Measurements from ENCODE around the gene HS3ST3B1.

DNA sequence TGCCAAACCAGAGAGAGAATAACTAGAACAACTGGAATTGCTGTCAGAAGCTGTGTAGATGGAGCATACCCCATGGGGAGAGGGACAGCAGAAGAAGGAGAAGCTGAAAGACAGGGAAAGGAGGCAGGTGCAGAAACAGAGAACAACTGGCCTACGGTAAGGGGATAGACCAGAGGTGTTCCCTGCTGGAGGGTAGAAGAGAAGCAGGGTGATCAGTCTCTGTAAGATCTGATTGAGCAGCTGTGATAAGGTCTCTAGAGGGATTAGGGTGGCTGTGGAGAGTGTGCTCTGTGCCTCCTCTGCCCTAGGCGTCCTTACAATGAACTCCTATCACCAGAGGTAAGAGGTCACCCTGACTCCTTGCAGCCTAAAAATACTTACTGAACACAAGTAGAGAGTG is 30.4 kb upstream of the HS3ST3B1 start:
- TF ChIP-seq, protein P1, sequence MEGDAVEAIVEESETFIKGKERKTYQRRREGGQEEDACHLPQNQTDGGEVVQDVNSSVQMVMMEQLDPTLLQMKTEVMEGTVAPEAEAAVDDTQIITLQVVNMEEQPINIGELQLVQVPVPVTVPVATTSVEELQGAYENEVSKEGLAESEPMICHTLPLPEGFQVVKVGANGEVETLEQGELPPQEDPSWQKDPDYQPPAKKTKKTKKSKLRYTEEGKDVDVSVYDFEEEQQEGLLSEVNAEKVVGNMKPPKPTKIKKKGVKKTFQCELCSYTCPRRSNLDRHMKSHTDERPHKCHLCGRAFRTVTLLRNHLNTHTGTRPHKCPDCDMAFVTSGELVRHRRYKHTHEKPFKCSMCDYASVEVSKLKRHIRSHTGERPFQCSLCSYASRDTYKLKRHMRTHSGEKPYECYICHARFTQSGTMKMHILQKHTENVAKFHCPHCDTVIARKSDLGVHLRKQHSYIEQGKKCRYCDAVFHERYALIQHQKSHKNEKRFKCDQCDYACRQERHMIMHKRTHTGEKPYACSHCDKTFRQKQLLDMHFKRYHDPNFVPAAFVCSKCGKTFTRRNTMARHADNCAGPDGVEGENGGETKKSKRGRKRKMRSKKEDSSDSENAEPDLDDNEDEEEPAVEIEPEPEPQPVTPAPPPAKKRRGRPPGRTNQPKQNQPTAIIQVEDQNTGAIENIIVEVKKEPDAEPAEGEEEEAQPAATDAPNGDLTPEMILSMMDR (IDR thresholded peaks at IDR 0.05), result no peak
- no peak for TF ChIP-seq POLR2A (IDR thresholded peaks at IDR 0.05)

Measured in body of pancreas (tissue), 4 donors.